Stimulated activated CD4-positive, alpha-beta T cell treated with anti-CD3 and anti-CD28 coated beads, Interleukin-2, amount 100 ng/mL, for 4 hours (primary cell): ENCODE measurements around the gene GORAB.

Experiments used
- DNase-seq: peaks from one replicate; pipeline ENCODE4 v3.0.0-alpha.2; 2020; ENCODE audit warnings: low read depth

GORAB gene

DNA sequence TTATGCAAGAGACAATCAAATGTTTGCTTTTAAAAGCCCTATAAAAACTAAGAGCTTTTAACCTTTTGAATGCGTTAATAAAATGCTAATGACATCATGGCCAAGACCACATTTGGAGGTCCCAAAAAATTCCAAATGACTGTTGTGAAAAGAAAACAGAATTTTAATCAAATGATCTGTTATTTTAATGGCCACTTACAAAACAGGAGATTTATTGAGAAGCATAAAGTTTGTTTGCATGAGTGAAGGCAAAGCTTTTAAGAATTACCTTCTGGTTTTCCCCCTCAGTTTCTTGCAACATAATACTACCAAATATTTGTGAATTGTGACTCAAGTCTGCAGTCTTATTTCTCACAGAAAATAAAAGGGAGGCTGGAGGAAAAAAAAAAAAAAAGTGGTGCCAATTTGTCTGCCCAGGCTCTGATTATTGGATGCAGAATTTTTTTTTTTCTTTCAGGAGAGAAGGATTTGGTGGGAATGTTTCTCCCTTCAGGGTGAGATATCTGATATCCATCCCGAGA is 60.7 kb downstream of the GORAB start:
- DNase-seq, result no peak

DNA sequence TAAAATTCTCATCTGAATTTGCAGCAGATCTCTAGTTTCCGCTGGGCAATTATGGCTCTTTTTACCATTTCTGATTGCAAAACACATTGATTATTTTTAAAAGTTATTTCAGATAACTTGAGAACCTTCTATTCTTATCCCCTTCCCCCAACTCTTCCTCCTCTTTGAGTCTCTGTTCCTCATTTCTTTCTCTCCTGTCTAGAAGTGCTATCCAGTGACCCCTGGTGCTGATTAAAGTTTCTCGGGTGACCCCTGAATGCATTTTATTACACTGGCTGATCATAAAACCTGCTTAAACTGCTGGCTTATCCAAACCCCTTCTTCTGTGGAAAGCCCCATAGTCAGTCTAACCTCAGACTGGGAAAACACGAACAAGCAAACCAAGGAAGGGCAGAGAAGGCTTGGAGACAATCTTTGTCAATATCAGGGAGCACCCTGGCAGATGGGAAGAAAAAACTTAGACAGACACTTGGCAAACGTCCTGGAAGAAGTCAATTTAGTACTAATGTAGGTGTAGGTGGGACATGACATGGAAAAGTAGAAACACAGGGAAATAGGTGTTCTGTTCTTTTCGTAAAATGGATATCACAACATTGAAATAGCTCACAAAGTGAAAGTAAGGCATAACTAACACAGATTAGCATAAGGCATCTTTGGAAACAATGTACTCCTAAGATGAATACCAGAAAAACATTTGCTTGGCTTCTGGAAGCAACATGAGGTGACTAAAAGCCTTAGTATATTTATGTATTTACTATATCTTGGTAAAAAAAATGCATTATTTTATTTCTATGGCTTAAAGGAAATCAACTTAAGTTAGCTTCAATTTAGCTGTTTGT is 61.4 kb downstream of the GORAB start:
- DNase-seq, result no peak

DNA sequence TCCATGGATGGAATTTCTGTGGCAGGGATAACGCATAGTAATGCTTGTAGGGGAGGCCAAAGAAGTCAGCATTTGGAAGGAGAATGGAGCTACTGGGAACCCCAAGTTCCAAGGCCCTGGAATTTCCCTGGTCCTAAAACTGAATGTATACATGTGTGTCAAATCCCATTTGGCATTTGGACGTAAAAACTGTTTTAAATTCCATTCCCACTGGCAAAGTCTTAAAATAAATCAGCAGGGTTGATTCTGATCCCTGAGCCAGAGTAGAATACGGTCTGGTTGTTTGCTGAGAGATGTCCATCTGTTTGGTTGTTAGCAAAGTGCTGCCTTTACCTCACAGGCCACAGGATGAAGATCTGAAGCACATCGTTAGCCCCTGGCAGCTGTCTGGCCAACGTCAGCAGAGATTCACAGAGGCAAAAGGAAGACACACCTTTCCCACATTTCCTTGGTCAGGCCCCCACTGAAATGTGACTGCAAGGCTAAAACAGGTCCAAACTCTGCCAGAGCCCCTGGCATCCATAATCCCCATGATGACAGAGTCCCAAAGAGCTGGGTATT is 62.2 kb downstream of the GORAB start:
- DNase-seq, result no peak

DNA sequence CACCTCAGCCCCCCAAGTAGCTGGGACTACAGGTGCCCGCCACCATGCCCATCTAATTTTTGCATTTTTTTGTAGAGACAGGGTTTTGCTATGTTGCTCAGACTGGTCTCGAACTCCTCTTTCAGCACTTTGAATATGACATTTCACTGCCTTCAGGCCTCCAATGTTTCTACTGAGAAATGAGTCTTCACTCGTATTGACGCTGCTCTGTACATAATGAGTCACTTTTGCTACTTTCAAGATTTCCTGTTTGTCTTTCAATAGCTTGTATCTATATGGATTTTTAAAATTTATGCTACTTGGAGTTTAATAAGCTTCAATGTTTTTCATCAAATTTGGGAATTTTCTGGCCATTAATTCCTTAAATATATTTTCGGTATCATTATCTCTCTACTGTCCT is 64.7 kb downstream of the GORAB start:
- no peak for DNase-seq

DNA sequence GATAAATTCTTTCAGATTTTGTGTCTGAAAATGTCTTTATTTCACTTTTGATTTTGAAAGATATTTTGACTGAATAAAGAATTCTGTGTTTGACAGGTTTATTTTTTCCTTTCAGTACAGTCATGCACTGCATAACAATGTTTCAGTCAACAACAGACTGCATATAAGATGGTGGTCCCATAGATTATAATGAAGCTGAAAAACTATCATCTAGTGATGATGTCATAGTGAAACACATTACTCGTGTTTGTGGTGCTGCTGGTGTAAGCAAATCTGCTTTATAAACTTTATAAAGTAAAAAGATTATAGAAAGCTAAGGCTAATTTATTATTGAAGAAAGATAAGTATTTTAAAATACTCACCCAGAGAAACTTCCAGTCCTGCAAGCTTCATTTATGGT is 66.7 kb downstream of the GORAB start:
- no peak for DNase-seq

DNA sequence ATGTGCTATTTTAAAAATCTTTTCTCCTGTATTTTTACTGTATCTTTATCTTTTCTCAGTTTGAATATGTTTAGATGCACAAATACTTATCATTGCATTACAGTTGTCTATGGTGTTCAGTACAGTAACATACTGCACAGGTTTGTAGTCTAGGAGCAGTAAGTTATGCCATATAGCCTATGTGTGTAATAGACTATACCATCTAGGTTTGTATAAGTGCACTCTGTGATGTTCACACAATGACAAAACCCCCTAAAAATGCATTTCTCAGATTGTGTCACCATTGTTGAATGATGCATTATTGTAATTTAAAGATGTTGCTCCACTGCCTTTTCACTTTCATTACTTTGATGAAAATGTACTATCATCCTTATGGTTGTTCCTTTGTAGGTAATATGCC is 67.1 kb downstream of the GORAB start:
- no peak for DNase-seq

DNA sequence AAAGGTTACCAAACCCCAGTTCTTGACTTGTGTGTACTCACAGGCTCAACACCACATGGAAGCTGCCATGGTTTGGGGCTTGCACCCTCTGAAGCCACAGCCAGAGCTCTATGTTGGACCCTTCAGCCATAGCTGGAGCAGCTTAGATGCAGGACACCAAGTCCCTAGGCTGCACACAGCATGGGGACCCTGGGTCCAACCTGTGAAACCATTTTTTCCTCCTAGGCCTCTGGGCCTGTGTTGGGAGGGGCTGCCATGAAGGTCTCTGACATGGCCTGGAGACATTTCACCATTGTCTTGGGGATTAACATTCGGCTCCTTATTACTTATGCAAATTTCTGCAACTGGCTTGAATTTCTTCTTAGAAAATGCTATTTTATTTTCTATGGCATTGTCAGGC is 69.9 kb downstream of the GORAB start:
- no peak for DNase-seq
